Spleen (tissue), 11 donors: ENCODE measurements around the gene HS6ST2. TPM values are rescaled to one million over a fixed set of nuclear protein-coding genes. Genes with fewer than 3 reads are reported as not detected.

Experiments used
- DNase-seq: peaks from one replicate; pipeline ENCODE4 v3.0.0-alpha.2; 2020
- H3K27ac ChIP-seq, 8 donors: fragments of 200-600 bp; sonication (generic) in 7 of 8; 1 replicate in 4 of 8; 2 replicates in 4 of 8; pipeline versions ENCODE4 v1.5.0 to v1.8.0; 2016 to 2021; ENCODE audit warnings: inconsistent platforms in 4 of 8, mild to moderate bottlenecking in 4 of 8, moderate library complexity in 1 of 8
- H3K27me3 ChIP-seq, 7 donors: fragments of 200-600 bp; sonication (generic) in 6 of 7; replicated peaks in 1 of 7; 1 replicate in 4 of 7; 2 replicates in 3 of 7; pipeline versions ENCODE4 v1.5.0 to v1.8.0; 2016 to 2021; ENCODE audit warnings: inconsistent platforms in 3 of 7, mild to moderate bottlenecking in 1 of 7
- H3K36me3 ChIP-seq, 6 donors: fragments of 200-600 bp; sonication (generic) in 5 of 6; 1 replicate in 4 of 6; 2 replicates in 2 of 6; pipeline versions ENCODE4 v1.5.0 to v1.8.0; 2016 to 2021; ENCODE audit warnings: inconsistent platforms in 2 of 6
- H3K4me1 ChIP-seq, 6 donors: fragments of 200-600 bp; sonication (generic) in 5 of 6; 1 replicate in 3 of 6; 2 replicates in 3 of 6; pipeline versions ENCODE4 v1.5.0 to v1.8.0; 2016 to 2021; ENCODE audit warnings: inconsistent platforms in 3 of 6
- H3K4me3 ChIP-seq, 8 donors: fragments of 200-600 bp; sonication (generic) in 7 of 8; 1 replicate in 4 of 8; 2 replicates in 4 of 8; pipeline versions ENCODE4 v1.5.0 to v1.8.0; 2016 to 2021; ENCODE audit warnings: inconsistent platforms in 4 of 8, mild to moderate bottlenecking in 4 of 8, moderate library complexity in 2 of 8
- H3K9me3 ChIP-seq, 8 donors: fragments of 200-600 bp; sonication (generic) in 7 of 8; 1 replicate in 4 of 8; 2 replicates in 4 of 8; pipeline versions ENCODE4 v1.5.0 to v1.8.0; 2016 to 2021; ENCODE audit warnings: inconsistent platforms in 4 of 8
- CTCF ChIP-seq, 11 experiments: fragments of 200-600 bp in 7 of 11; fragments of 450-650 bp in 4 of 11; sonication (generic) in 4 of 11; IDR thresholded peaks in 8 of 11; conservative IDR thresholded peaks in 3 of 11; 1 replicate in 7 of 11; 2 replicates in 4 of 11; pipeline versions ENCODE4 v1.4.0 to v1.8.0; 2016 to 2021; ENCODE audit warnings: antibody characterized with exemption in 11 of 11, inconsistent platforms in 4 of 11, mild to moderate bottlenecking in 1 of 11
- POLR2A ChIP-seq, 3 donors: fragments of 450-650 bp; IDR thresholded peaks; one replicate each; pipeline ENCODE4 v1.5.1; 2017; ENCODE audit warnings: antibody characterized with exemption in 3 of 3, mild to moderate bottlenecking in 1 of 3
- POLR2AphosphoS5 ChIP-seq, 3 donors: sonication (generic); formaldehyde crosslinking; IDR thresholded peaks; one replicate each; pipeline ENCODE4 v1.5.1; 2017; ENCODE audit warnings: antibody characterized with exemption in 3 of 3
- WGBS, 5 donors: extraction: QIAGEN DNeasy Blood & Tissue Kit in 3 of 5; methylation state at CpG; one replicate each; pipeline versions ENCODE4 v1.1.5 to v1.1.7; 2013 to 2018; 5-methylcytosine and 5-hydroxymethylcytosine counted together
- intact Hi-C: fragments of 100-400 bp; cut with DNase I; formaldehyde crosslinking; loops from one replicate; pipeline ENCODE4 v1.15.0; 2023; ENCODE audit warnings: low total_unique reads
- polyA plus RNA-seq, 3 donors: library from polyadenylated mRNA; stranded (reverse); fragments of 200-250 nt; gene quantifications; one replicate each; pipeline ENCODE4 v1.2.1, GENCODE V29; 2013
- total RNA-seq, 7 donors: library from RNA; depleted of rRNA in 3 of 7; stranded (reverse); fragments of >200 nt in 3 of 7; fragmentation: NEBNext Ultra II Directional in 4 of 7; extraction: Animal tissue kit (Norgen Biotek cat#: 25700) in 4 of 7; gene quantifications; one replicate each; pipeline versions ENCODE4 v1.1.0 to v1.2.1, GENCODE V29; 2016 to 2021
- donor health status: healthy with polysubstance abuse.
- donor health status: DM: no; HTN: no; CAD: no; lungs with moderate emphysema.
- donor health status: DM: no; HTN: no; CAD: no.
- donor health status: Bipolar disorder and iron deficiency.
- donor health status: healthy.
- donor health status: DM: no; HTN: no; CAD: no.
- donor health status: DM: yes; HTN: yes; CAD: no.

The HS6ST2 gene
- total and polyA plus RNA-seq, 10 donors, result 0.02 to 0.20 (median 0.09) TPM; not detected in 7

GRCh38 chrX:132676561-132677186 lies 281.8 kb downstream of the HS6ST2 start:
- Histone ChIP-seq H3K4me1 (no peaks in the 10 kb centered on the region), H3K9me3 (peaks cover 0 to 20% (median 0%) of the 10 kb centered on the region in 8 donors), H3K36me3 (no peaks in the 10 kb centered on the region), H3K27ac (no peak overlapping the region), H3K4me3 (no peak overlapping the region), H3K27me3 (peaks cover 0 to 8% (median 0%) of the 10 kb centered on the region in 7 donors)
- intact Hi-C loops, result no loop called here
- TF ChIP-seq POLR2AphosphoS5 (IDR thresholded peaks at IDR 0.05) (no peak), CTCF (IDR thresholded peaks at IDR 0.05 in 8 of 11, conservative IDR thresholded peaks at IDR 0.05 in 3 of 11) (no peak), POLR2A (IDR thresholded peaks at IDR 0.05) (no peak)
- DNase-seq, result no peak
- 39 to 52% (median 48%) methylated on average over 4 of the region's 4 CpGs for WGBS, 5 donors

GRCh38 chrX:132676102-132676501 lies 282.3 kb downstream of the HS6ST2 start:
- Histone ChIP-seq H3K36me3 (no peaks in the 10 kb centered on the region), H3K4me1 (no peaks in the 10 kb centered on the region), H3K27ac (no peak overlapping the region), H3K9me3 (peaks cover 0 to 20% (median 0%) of the 10 kb centered on the region in 8 donors), H3K27me3 (peaks cover 0 to 8% (median 0%) of the 10 kb centered on the region in 7 donors), H3K4me3 (no peak overlapping the region)
- intact Hi-C loops, result no loop called here
- TF ChIP-seq CTCF (IDR thresholded peaks at IDR 0.05 in 8 of 11, conservative IDR thresholded peaks at IDR 0.05 in 3 of 11) (no peak), POLR2A (IDR thresholded peaks at IDR 0.05) (no peak), POLR2AphosphoS5 (IDR thresholded peaks at IDR 0.05) (no peak)
- WGBS, 5 donors, result 65 to 85% (median 81%) methylated on average over 3 of the region's 3 CpGs
- no peak for DNase-seq

GRCh38 chrX:132673331-132673730 lies 285.1 kb downstream of the HS6ST2 start:
- H3K4me1 ChIP-seq, result no peaks in the 10 kb centered on the region
- no peak for DNase-seq
- 26 to 57% (median 50%) methylated on average over 1 of the region's 1 CpG for WGBS, 5 donors
- H3K27ac ChIP-seq, result no peak overlapping the region
- no peak overlapping the region for H3K4me3 ChIP-seq
- peaks cover 0 to 20% (median 0%) of the 10 kb centered on the region in 7 donors for H3K27me3 ChIP-seq
- H3K36me3 ChIP-seq, result no peaks in the 10 kb centered on the region
- no peaks in the 10 kb centered on the region for H3K9me3 ChIP-seq
- intact Hi-C loops, result no loop called here
- TF ChIP-seq POLR2AphosphoS5 (IDR thresholded peaks at IDR 0.05) (no peak), CTCF (IDR thresholded peaks at IDR 0.05 in 8 of 11, conservative IDR thresholded peaks at IDR 0.05 in 3 of 11) (no peak), POLR2A (IDR thresholded peaks at IDR 0.05) (no peak)

- Histone ChIP-seq H3K4me3 (no peak overlapping the region), H3K27ac (no peak overlapping the region), H3K27me3 (peaks cover 0 to 32% (median 0%) of the 10 kb centered on the region in 7 donors), H3K4me1 (no peaks in the 10 kb centered on the region), H3K9me3 (no peaks in the 10 kb centered on the region), H3K36me3 (no peaks in the 10 kb centered on the region)
- DNase-seq, result no peak
- no peak for TF ChIP-seq POLR2AphosphoS5 (IDR thresholded peaks at IDR 0.05)
- no peak for TF ChIP-seq POLR2A (IDR thresholded peaks at IDR 0.05)
- TF ChIP-seq CTCF (IDR thresholded peaks at IDR 0.05 in 8 of 11, conservative IDR thresholded peaks at IDR 0.05 in 3 of 11), result no peak
- intact Hi-C loops, result no loop called here
- WGBS, 5 donors, result 57 to 95% (median 76%) methylated on average over 1 to 3 of the region's 3 CpGs
These were observed 287.2 kb downstream of the HS6ST2 start for GRCh38 chrX:132671229-132671641.
